NCI-H524 treated with DMSO at 0.1 percent for 48 hours (cell line): ENCODE results near the gene IQSEC3.
A peak's percentile ranks its signal among the peaks of the same experiment; 100 is the strongest.

Experiments used
- DNase-seq: peaks from one replicate; lab custom pipeline; 2025; lab: John Stamatoyannopoulos, UW

IQSEC3 gene

GRCh38 chr12:163406-163986, 96.9 kb downstream of the IQSEC3 start:
- no peak for DNase-seq

DNA sequence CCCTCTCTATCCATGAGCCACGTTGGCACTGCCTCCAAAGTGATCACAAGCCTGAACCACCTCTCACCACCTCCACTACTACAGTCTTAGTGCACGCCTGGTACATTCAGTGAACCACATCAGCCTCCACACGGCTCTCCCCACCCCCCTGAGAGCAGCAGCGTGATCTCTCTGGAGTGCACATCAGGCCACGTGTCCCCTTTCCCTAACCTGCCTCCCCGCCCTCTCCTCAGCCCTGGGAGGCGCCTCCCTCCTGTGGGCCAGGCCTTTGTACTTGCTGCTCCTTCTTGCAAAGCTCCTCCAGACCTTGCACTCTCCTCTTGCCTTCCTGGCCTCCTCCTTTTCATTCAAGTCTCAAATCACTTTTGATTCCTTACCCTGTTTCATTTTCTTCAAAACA, 97.6 kb downstream of the IQSEC3 start:
- DNase-seq = no peak

GRCh38 chr12:165862-166368, 99.3 kb downstream of the IQSEC3 start:
- no peak for DNase-seq

DNA sequence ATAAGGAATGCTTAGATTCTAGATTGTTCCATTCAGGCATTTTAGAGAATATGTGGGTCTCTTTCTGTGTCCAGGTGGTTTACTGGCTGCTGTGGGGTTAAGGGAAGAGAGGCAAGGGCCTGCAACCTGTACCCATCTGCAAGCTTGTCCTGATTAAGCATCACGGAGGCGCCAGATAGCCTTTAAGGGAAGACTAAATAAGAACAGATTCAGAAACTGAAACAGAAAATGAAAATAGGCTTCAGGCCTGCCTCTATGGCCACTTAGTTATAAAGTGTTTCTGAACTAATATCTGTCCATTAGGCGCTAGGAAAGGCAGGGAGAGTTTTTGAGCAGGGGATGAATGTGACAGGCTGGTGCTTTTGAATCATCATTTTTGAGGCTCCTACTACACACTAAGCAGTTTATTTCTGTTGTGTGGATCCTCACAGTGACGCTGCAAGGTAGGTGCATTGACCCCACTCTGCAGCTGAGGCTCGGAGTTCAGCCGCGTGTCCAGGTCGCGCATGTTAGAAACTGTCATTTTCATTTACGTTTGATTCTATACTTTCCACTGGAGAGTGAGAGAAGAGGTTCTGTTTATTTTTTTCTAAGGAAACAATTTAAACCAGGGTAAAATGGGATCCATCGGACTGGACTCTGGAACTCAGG, 100.0 kb downstream of the IQSEC3 start:
- no peak for DNase-seq

- peak; percentile 33 for DNase-seq
Observed at GRCh38 chr12:167959-168600, 101.5 kb downstream of the IQSEC3 start.

DNA sequence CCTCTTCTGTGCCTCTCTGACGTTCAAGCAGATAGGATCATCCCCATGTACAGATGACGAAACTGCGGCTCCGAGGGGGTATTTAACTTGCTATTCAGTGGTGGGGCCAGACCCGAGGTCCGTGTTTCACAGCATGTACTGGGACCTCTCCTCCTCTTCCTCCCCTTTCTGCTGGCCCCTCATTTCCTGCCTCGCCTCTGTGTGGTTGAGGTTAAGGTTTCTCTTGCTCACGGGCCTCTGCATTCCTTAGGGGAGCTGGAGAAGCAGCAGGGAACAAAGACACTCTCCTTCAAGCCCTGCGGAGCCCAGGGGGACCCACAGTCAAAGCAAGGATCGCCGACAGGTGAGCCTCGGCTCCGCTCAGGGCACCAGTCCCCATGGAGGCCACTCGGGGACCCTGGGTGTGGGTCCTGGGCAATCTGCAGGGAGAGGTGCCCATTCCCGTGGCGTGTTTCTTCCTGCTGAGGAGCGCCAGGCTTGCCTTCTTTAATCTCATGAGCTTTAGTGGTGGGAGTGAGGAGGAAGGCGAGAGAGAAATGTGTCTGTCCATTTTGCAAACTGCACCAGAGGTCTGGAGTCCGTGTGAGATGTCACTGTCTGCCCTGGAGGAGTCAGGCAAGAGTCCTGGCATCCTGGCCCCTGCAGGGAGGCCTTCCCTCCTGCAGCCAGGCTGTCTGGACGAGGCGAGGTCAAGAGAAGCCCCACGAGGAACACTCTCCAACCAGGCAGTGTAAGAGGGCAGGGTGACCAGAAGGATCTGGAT, 102.4 kb downstream of the IQSEC3 start:
- no peak for DNase-seq

DNA sequence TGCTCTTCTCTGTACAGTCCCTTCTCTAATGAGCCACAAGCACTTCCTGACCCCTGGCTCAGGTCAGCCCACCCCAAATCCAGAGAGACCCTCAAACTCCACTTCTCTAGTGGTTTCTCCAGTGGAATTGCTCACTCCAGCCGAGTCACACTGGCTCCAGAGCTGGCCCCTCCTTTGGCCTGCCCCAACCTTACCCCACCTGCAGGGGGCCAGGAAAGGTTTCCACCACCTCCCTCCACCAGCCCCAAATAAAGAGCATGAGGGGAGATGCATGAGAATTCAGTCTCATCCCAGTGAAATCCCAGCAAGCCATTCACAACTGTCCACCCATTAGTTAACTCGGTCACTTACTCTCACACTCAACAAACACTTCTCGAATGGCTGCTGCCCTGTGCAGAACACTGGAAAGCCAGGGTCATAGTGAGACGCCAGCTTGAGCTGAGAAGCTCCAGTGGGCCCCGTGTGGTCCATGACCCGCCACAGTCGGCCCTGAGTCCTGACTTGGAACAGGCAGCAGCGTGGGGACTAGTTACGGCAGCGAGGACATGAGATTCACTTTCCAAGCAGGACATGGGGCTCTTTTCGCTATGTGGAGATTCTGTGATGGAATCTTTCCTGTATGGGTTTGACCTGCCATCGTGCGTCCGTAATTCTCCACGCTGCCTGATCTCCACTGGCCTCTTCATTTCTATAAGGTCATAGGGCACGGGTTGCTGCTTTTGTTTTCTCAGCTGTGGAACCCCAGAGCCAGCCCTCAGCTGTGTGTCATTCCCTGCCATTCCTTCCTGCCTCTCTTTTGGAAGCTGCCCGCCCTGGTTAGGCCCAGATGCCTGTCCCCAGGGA, 103.2 kb downstream of the IQSEC3 start:
- DNase-seq = no peak

GRCh38 chr12:170371-171225, 104.0 kb downstream of the IQSEC3 start:
- DNase-seq = no peak

GRCh38 chr12:171276-171675, 104.7 kb downstream of the IQSEC3 start:
- no peak for DNase-seq

GRCh38 chr12:171743-172676, 105.4 kb downstream of the IQSEC3 start:
- no peak for DNase-seq

DNA sequence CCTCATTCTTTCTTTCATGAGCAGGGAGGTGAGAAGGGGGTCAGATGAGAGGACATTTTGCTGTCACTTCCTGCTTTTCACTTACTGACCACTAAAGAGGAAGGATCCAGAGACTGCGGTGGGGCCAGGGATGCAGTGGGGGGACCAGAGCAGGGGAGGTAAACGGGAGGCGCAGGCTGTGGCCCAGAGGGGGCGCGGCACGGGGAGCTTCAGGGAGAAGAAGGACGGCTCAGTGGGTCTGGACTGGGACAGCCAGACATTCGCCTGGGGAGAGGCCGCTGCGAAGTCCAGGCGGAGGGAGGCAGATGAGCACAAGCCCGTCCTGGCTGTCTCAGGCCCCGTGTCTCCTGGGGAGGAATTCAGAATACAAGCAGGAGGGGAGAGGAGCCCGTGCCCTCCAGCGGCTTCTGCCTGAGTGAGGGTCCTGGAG, 106.2 kb downstream of the IQSEC3 start:
- no peak for DNase-seq

- no peak for DNase-seq
Observed at GRCh38 chr12:174124-174523, 107.6 kb downstream of the IQSEC3 start.

GRCh38 chr12:174596-174995, 108.0 kb downstream of the IQSEC3 start:
- DNase-seq = no peak

DNA sequence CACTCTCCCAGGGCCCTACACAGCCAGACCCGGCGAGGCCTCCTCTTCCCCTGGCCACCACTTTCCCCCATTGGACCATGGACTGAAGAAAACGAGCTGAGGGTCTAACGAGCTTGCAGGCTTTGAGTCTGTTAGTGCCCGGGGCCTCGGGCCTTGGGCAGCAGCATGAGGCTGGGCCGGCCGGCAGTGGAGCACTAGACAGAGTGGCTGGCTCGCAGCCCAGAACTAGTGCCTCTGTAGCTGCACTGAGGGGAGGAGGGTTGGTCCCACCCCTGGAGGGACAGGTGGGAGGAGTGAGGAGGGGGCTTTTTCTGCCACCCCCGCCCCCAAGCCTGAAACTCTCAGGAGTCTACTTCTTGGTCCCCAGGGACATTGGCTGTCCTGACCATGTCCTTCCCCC, 108.7 kb downstream of the IQSEC3 start:
- DNase-seq = no peak

GRCh38 chr12:175759-176158, 109.2 kb downstream of the IQSEC3 start:
- no peak for DNase-seq

GRCh38 chr12:176321-177181, 110.0 kb downstream of the IQSEC3 start:
- DNase-seq = peak; percentile 72

DNA sequence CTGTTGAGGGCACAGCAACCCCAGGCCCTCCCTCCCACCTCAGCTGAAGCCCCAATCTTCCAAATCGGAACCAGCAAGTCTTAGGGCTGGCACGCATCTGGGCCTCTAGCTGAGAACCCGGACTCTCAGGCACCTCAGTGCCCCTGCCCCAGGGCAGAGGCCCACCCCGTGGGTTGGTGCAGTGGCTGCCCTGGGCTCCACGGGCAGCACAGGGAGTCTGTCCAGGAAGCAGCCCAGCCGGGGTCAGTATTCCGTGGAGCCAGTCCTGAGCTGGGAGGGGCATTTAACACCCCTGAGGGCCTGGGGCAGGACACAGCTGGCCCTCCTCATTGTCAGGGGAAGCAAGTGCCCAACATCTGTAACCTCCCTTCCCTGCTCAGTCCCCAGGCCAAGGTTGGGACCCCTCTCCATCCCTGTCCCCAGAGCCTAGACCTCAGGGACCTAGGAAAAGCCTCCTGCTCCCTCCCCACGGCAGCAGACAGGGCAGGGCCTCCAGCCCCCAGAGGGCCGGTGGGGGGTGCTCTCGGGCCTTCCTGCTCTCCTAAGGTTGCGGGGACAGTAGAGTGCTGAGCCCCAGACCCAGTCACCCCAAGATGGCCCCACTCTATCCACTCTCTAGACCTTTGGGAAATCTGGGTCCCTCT, 110.9 kb downstream of the IQSEC3 start:
- no peak for DNase-seq
